Fibroblast of lung (primary cell): ENCODE results near the gene HCN2.

Experiments
- CTCF ChIP-seq, 2 donors: IDR thresholded peaks in 1 of 2; conservative IDR thresholded peaks in 1 of 2; 1 replicate in 1 of 2; 2 replicates in 1 of 2; pipeline ENCODE4 v1.5.1; 2011 to 2012; ENCODE audit warnings: low read length in 2 of 2, control low read depth in 1 of 2, inconsistent platforms in 1 of 2, low read depth in 1 of 2, mild to moderate bottlenecking in 1 of 2
- EZH2 ChIP-seq: IDR thresholded peaks from 2 replicates; pipeline ENCODE4 v1.5.1; 2012; ENCODE audit warnings: low read length, control low read depth, mild to moderate bottlenecking; ENCODE audit errors: missing control alignments

GRCh38 chr19:644363-644762 is 54.7 kb downstream of the HCN2 start:
- TF ChIP-seq CTCF (conservative IDR thresholded peaks at IDR 0.05 in 1 of 2, IDR thresholded peaks at IDR 0.05 in 1 of 2; ENCODE audit: low read depth in 1 of 2, low read length in 2 of 2) (no peak), EZH2 (no peak)
